ENCODE measurements around the gene CAPN8. TPM values are rescaled to one million over a fixed set of nuclear protein-coding genes. Genes with fewer than 3 reads are reported as not detected.
A peak's percentile ranks its signal among the peaks of the same experiment; 100 is the strongest.

The CAPN8 gene
- total RNA-seq, 2 donors from 2014 or later, result 0.44 TPM; not detected in 1

DNA sequence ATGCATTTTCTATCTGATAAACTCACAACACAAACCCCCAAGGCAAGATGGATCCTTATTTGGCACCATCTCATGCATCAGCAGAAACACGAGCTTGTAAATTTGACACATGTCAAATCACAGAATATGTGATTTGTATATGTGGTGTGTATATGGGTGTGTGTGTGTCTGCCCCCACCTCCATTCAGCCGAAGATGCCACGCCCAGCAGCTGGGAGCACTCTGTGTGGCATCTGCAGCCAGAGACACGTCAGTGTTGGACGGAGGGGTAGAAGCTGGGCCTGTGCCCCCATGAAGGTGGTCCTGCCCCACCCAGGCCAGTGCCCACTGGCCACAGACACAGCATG is 108.4 kb downstream of the CAPN8 start:
- Histone ChIP-seq H3K4me3 (ENCODE audit: low read length) (no peak overlapping the region), H3K9me3 (ENCODE audit: control insufficient read depth, low read length) (no peaks in the 10 kb centered on the region), H3K4me1 (ENCODE audit: control insufficient read depth, insufficient read depth, low read length) (no peaks in the 10 kb centered on the region), H3K27ac (ENCODE audit: low read depth, low read length) (no peak overlapping the region), H3K36me3 (ENCODE audit: control insufficient read depth, insufficient read depth, low read length) (no peaks in the 10 kb centered on the region), H3K9ac (ENCODE audit: extremely low read depth, low read length, poor library complexity, severe bottlenecking) (no peak overlapping the region), H3K27me3 (ENCODE audit: control insufficient read depth, insufficient read depth, low read length, poor library complexity, severe bottlenecking) (no peaks in the 10 kb centered on the region)
- TF ChIP-seq, protein P1, sequence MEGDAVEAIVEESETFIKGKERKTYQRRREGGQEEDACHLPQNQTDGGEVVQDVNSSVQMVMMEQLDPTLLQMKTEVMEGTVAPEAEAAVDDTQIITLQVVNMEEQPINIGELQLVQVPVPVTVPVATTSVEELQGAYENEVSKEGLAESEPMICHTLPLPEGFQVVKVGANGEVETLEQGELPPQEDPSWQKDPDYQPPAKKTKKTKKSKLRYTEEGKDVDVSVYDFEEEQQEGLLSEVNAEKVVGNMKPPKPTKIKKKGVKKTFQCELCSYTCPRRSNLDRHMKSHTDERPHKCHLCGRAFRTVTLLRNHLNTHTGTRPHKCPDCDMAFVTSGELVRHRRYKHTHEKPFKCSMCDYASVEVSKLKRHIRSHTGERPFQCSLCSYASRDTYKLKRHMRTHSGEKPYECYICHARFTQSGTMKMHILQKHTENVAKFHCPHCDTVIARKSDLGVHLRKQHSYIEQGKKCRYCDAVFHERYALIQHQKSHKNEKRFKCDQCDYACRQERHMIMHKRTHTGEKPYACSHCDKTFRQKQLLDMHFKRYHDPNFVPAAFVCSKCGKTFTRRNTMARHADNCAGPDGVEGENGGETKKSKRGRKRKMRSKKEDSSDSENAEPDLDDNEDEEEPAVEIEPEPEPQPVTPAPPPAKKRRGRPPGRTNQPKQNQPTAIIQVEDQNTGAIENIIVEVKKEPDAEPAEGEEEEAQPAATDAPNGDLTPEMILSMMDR (conservative IDR thresholded peaks at IDR 0.05), result no peak
- 77 to 85% methylated on average over 3 to 5 of the region's 5 CpGs for WGBS, 2 experiments (ENCODE audit: insufficient coverage in 1 of 2, insufficient read length in 1 of 2)
- no peak for DNase-seq
- no peak overlapping the region for H3K27ac Mint-ChIP-seq
- H3K36me3 Mint-ChIP-seq (ENCODE audit: low read depth), result no peaks in the 10 kb centered on the region
- H3K9me3 Mint-ChIP-seq, result no peaks in the 10 kb centered on the region
- H3K4me3 Mint-ChIP-seq, result no peak overlapping the region
- no peaks in the 10 kb centered on the region for H3K27me3 Mint-ChIP-seq (ENCODE audit: insufficient read depth)
- no peaks in the 10 kb centered on the region for H3K4me1 Mint-ChIP-seq

DNA sequence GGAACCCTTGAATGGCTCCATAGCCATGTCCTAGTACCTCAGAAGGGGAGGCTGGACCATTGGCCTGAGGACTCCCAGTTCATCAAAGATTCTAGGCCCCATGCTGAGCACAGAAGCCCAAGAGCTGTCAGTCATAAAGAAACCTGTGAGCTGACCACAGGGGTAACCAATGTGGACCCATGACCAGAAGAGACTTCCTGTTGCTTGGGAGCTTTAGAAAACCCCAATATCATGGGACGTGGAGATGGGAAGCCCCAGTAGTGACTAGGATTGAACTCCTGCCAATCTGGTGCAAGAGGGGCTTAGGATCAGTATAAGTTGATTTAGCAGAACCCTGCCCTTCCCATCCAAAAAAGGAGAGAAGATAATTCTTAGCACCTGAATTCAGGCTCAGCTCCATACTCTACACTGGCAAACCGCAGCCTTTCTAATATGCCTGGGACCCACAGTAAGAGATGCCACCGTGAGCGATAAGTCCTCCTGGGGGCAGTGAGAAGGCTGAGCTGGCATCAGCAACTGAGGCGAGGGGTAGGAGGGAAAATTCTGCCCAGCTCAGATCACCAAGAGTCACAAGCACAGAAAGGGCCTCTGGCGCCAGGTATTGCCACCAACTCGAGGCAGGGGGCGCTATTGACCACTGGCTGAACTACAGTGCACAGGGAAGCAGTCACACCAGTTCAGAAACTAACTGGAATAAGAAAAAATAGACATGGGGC is 108.9 kb downstream of the CAPN8 start:
- no peaks in the 10 kb centered on the region for H3K4me1 ChIP-seq (ENCODE audit: control insufficient read depth, insufficient read depth, low read length)
- H3K4me3 Mint-ChIP-seq, result no peak overlapping the region
- no peaks in the 10 kb centered on the region for H3K36me3 ChIP-seq (ENCODE audit: control insufficient read depth, insufficient read depth, low read length)
- H3K27me3 Mint-ChIP-seq (ENCODE audit: insufficient read depth), result no peaks in the 10 kb centered on the region
- TF ChIP-seq, protein P1 (conservative IDR thresholded peaks at IDR 0.05), result peak; percentile 93
- H3K27ac Mint-ChIP-seq, result no peak overlapping the region
- no peak overlapping the region for H3K4me3 ChIP-seq (ENCODE audit: low read length)
- H3K9me3 ChIP-seq (ENCODE audit: control insufficient read depth, low read length), result no peaks in the 10 kb centered on the region
- H3K9me3 Mint-ChIP-seq, result no peaks in the 10 kb centered on the region
- no peak overlapping the region for H3K27ac ChIP-seq (ENCODE audit: low read depth, low read length)
- H3K9ac ChIP-seq (ENCODE audit: extremely low read depth, low read length, poor library complexity, severe bottlenecking), result no peak overlapping the region
- DNase-seq, result peak; percentile 92
- no peaks in the 10 kb centered on the region for H3K36me3 Mint-ChIP-seq (ENCODE audit: low read depth)
- H3K4me1 Mint-ChIP-seq, result no peaks in the 10 kb centered on the region
- no peaks in the 10 kb centered on the region for H3K27me3 ChIP-seq (ENCODE audit: control insufficient read depth, insufficient read depth, low read length, poor library complexity, severe bottlenecking)
- WGBS, 2 experiments (ENCODE audit: insufficient coverage in 1 of 2, insufficient read length in 1 of 2), result 35% methylated on average over 4 to 8 of the region's 8 CpGs

DNA sequence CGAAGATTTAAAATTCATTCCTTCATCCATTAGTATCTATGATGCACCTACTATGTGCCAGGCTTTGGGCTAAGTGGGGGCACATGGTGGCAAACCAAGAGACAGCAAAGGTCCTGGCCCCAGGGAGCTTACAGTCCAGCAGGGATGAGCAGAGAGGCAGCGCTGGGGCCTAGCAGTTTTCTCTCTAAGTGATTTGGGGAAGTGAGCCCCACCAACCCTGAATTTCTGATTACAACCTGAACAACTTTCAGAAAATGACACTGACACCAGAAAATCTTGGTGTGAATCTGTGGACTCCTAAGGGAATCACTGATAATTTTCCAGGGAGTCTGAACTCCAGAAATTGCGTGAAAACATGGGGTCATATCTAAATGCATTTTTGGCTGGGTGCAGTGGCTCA is 111.5 kb downstream of the CAPN8 start:
- Mint-ChIP-seq H3K4me1 (peaks cover 1% of the 10 kb centered on the region), H3K36me3 (ENCODE audit: low read depth) (no peaks in the 10 kb centered on the region), H3K4me3 (no peak overlapping the region), H3K27ac (no peak overlapping the region), H3K27me3 (ENCODE audit: insufficient read depth) (no peaks in the 10 kb centered on the region), H3K9me3 (no peaks in the 10 kb centered on the region)
- Histone ChIP-seq H3K4me1 (ENCODE audit: control insufficient read depth, insufficient read depth, low read length) (no peaks in the 10 kb centered on the region), H3K9ac (ENCODE audit: extremely low read depth, low read length, poor library complexity, severe bottlenecking) (no peak overlapping the region), H3K27me3 (ENCODE audit: control insufficient read depth, insufficient read depth, low read length, poor library complexity, severe bottlenecking) (no peaks in the 10 kb centered on the region), H3K27ac (ENCODE audit: low read depth, low read length) (no peak overlapping the region), H3K4me3 (ENCODE audit: low read length) (no peak overlapping the region), H3K9me3 (ENCODE audit: control insufficient read depth, low read length) (no peaks in the 10 kb centered on the region), H3K36me3 (ENCODE audit: control insufficient read depth, insufficient read depth, low read length) (no peaks in the 10 kb centered on the region)
- TF ChIP-seq, protein P1 (conservative IDR thresholded peaks at IDR 0.05), result no peak
- 92 to 96% methylated on average over 2 to 3 of the region's 3 CpGs for WGBS, 2 experiments (ENCODE audit: insufficient coverage in 1 of 2, insufficient read length in 1 of 2)
- no peak for DNase-seq

Measured in endodermal cell (in vitro differentiated cells).